Measurements from ENCODE around the gene C1orf115.

The C1orf115 gene

GRCh38 chr1:220690140-220691052, at the start of gene C1orf115:
Gene C1orf115 (plus strand): TSS chr1:220690363. CDS start chr1:220690403, 40 bp downstream.
- H3K9ac ChIP-seq (ENCODE audit: low read length): peak within 1 kb of the TSS; percentile 78
- peaks cover 6% of the 10 kb centered on the region for H3K4me1 ChIP-seq (ENCODE audit: control insufficient read depth, insufficient read depth, low read length)
- H3K4me3 ChIP-seq (ENCODE audit: low read length): peak within 1 kb of the TSS; percentile 76
- H3K9me3 ChIP-seq (ENCODE audit: control insufficient read depth, low read length): no peaks in the 10 kb centered on the region
- no peaks in the 10 kb centered on the region for H3K27me3 ChIP-seq (ENCODE audit: control insufficient read depth, insufficient read depth, low read length)
- no peaks in the 10 kb centered on the region for H3K36me3 ChIP-seq (ENCODE audit: control insufficient read depth, insufficient read depth, low read length)

- Histone ChIP-seq H3K36me3 (ENCODE audit: control insufficient read depth, insufficient read depth, low read length) (no peaks in the 10 kb centered on the region), H3K9me3 (ENCODE audit: control insufficient read depth, low read length) (no peaks in the 10 kb centered on the region), H3K4me1 (ENCODE audit: control insufficient read depth, insufficient read depth, low read length) (no peaks in the 10 kb centered on the region), H3K9ac (ENCODE audit: low read length) (no peak overlapping the region), H3K4me3 (ENCODE audit: low read length) (no peak overlapping the region), H3K27me3 (ENCODE audit: control insufficient read depth, insufficient read depth, low read length) (no peaks in the 10 kb centered on the region)
Observed at GRCh38 chr1:220642285-220642684, 47.9 kb upstream of the C1orf115 start.

- Histone ChIP-seq H3K36me3 (ENCODE audit: control insufficient read depth, insufficient read depth, low read length) (no peaks in the 10 kb centered on the region), H3K4me3 (ENCODE audit: low read length) (no peak overlapping the region)
Observed at GRCh38 chr1:220652995-220653394, 37.2 kb upstream of the C1orf115 start.

GRCh38 chr1:220655509-220655908, 34.7 kb upstream of the C1orf115 start:
- H3K4me3 ChIP-seq (ENCODE audit: low read length): no peak overlapping the region
- H3K27me3 ChIP-seq (ENCODE audit: control insufficient read depth, insufficient read depth, low read length): no peaks in the 10 kb centered on the region
- no peak overlapping the region for H3K9ac ChIP-seq (ENCODE audit: low read length)
- no peaks in the 10 kb centered on the region for H3K36me3 ChIP-seq (ENCODE audit: control insufficient read depth, insufficient read depth, low read length)
- H3K9me3 ChIP-seq (ENCODE audit: control insufficient read depth, low read length): no peaks in the 10 kb centered on the region
- H3K4me1 ChIP-seq (ENCODE audit: control insufficient read depth, insufficient read depth, low read length): no peaks in the 10 kb centered on the region

More at GRCh38 chr1:220652995-220653394, 37.2 kb upstream of the C1orf115 start:
- no peaks in the 10 kb centered on the region for H3K9me3 ChIP-seq (ENCODE audit: control insufficient read depth, low read length)
- H3K9ac ChIP-seq (ENCODE audit: low read length): no peak overlapping the region
- H3K4me1 ChIP-seq (ENCODE audit: control insufficient read depth, insufficient read depth, low read length): no peaks in the 10 kb centered on the region
- H3K27me3 ChIP-seq (ENCODE audit: control insufficient read depth, insufficient read depth, low read length): no peaks in the 10 kb centered on the region

- Histone ChIP-seq H3K4me3 (ENCODE audit: low read length) (no peak overlapping the region), H3K36me3 (ENCODE audit: control insufficient read depth, insufficient read depth, low read length) (no peaks in the 10 kb centered on the region), H3K9ac (ENCODE audit: low read length) (no peak overlapping the region), H3K4me1 (ENCODE audit: control insufficient read depth, insufficient read depth, low read length) (no peaks in the 10 kb centered on the region), H3K27me3 (ENCODE audit: control insufficient read depth, insufficient read depth, low read length) (no peaks in the 10 kb centered on the region), H3K9me3 (ENCODE audit: control insufficient read depth, low read length) (no peaks in the 10 kb centered on the region)
Observed at GRCh38 chr1:220655961-220656740, 34.0 kb upstream of the C1orf115 start.

- Histone ChIP-seq H3K4me1 (ENCODE audit: control insufficient read depth, insufficient read depth, low read length) (no peaks in the 10 kb centered on the region), H3K36me3 (ENCODE audit: control insufficient read depth, insufficient read depth, low read length) (no peaks in the 10 kb centered on the region), H3K4me3 (ENCODE audit: low read length) (no peak overlapping the region), H3K9me3 (ENCODE audit: control insufficient read depth, low read length) (no peaks in the 10 kb centered on the region), H3K9ac (ENCODE audit: low read length) (no peak overlapping the region), H3K27me3 (ENCODE audit: control insufficient read depth, insufficient read depth, low read length) (no peaks in the 10 kb centered on the region)
Observed at GRCh38 chr1:220666349-220666748, 23.8 kb upstream of the C1orf115 start.

GRCh38 chr1:220669005-220669404, 21.2 kb upstream of the C1orf115 start:
- Histone ChIP-seq H3K9me3 (ENCODE audit: control insufficient read depth, low read length) (no peaks in the 10 kb centered on the region), H3K4me3 (ENCODE audit: low read length) (no peak overlapping the region), H3K36me3 (ENCODE audit: control insufficient read depth, insufficient read depth, low read length) (no peaks in the 10 kb centered on the region), H3K9ac (ENCODE audit: low read length) (no peak overlapping the region), H3K4me1 (ENCODE audit: control insufficient read depth, insufficient read depth, low read length) (no peaks in the 10 kb centered on the region), H3K27me3 (ENCODE audit: control insufficient read depth, insufficient read depth, low read length) (no peaks in the 10 kb centered on the region)

- no peak overlapping the region for H3K9ac ChIP-seq (ENCODE audit: low read length)
- no peaks in the 10 kb centered on the region for H3K4me1 ChIP-seq (ENCODE audit: control insufficient read depth, insufficient read depth, low read length)
- no peaks in the 10 kb centered on the region for H3K27me3 ChIP-seq (ENCODE audit: control insufficient read depth, insufficient read depth, low read length)
- no peaks in the 10 kb centered on the region for H3K36me3 ChIP-seq (ENCODE audit: control insufficient read depth, insufficient read depth, low read length)
- H3K4me3 ChIP-seq (ENCODE audit: low read length): no peak overlapping the region
- H3K9me3 ChIP-seq (ENCODE audit: control insufficient read depth, low read length): no peaks in the 10 kb centered on the region
Observed at GRCh38 chr1:220670365-220670764, 19.8 kb upstream of the C1orf115 start.

GRCh38 chr1:220673921-220674320, 16.2 kb upstream of the C1orf115 start:
- Histone ChIP-seq H3K4me1 (ENCODE audit: control insufficient read depth, insufficient read depth, low read length) (no peaks in the 10 kb centered on the region), H3K36me3 (ENCODE audit: control insufficient read depth, insufficient read depth, low read length) (no peaks in the 10 kb centered on the region), H3K4me3 (ENCODE audit: low read length) (no peak overlapping the region), H3K9ac (ENCODE audit: low read length) (no peak overlapping the region), H3K27me3 (ENCODE audit: control insufficient read depth, insufficient read depth, low read length) (no peaks in the 10 kb centered on the region), H3K9me3 (ENCODE audit: control insufficient read depth, low read length) (no peaks in the 10 kb centered on the region)

GRCh38 chr1:220677251-220677650, 12.9 kb upstream of the C1orf115 start:
- no peaks in the 10 kb centered on the region for H3K36me3 ChIP-seq (ENCODE audit: control insufficient read depth, insufficient read depth, low read length)
- H3K4me1 ChIP-seq (ENCODE audit: control insufficient read depth, insufficient read depth, low read length): peaks cover 7% of the 10 kb centered on the region
- H3K9ac ChIP-seq (ENCODE audit: low read length): no peak overlapping the region
- H3K9me3 ChIP-seq (ENCODE audit: control insufficient read depth, low read length): no peaks in the 10 kb centered on the region
- no peak overlapping the region for H3K4me3 ChIP-seq (ENCODE audit: low read length)
- H3K27me3 ChIP-seq (ENCODE audit: control insufficient read depth, insufficient read depth, low read length): no peaks in the 10 kb centered on the region

GRCh38 chr1:220680085-220680687, 10.0 kb upstream of the C1orf115 start:
- no peak overlapping the region for H3K4me3 ChIP-seq (ENCODE audit: low read length)
- peaks cover 7% of the 10 kb centered on the region for H3K4me1 ChIP-seq (ENCODE audit: control insufficient read depth, insufficient read depth, low read length)
- no peaks in the 10 kb centered on the region for H3K36me3 ChIP-seq (ENCODE audit: control insufficient read depth, insufficient read depth, low read length)
- H3K9me3 ChIP-seq (ENCODE audit: control insufficient read depth, low read length): no peaks in the 10 kb centered on the region
- H3K27me3 ChIP-seq (ENCODE audit: control insufficient read depth, insufficient read depth, low read length): no peaks in the 10 kb centered on the region
- H3K9ac ChIP-seq (ENCODE audit: low read length): no peak overlapping the region

Data from mucosa of stomach (tissue), 1 donor.